Stimulated activated naive CD4-positive, alpha-beta T cell treated with Interleukin-2 at 50 U/mL for 16 hours (primary cell): ENCODE data around the gene OAF.

Experiments
- DNase-seq: peaks from one replicate; lab custom pipeline; 2025; lab: John Stamatoyannopoulos, UW

The OAF gene

DNA sequence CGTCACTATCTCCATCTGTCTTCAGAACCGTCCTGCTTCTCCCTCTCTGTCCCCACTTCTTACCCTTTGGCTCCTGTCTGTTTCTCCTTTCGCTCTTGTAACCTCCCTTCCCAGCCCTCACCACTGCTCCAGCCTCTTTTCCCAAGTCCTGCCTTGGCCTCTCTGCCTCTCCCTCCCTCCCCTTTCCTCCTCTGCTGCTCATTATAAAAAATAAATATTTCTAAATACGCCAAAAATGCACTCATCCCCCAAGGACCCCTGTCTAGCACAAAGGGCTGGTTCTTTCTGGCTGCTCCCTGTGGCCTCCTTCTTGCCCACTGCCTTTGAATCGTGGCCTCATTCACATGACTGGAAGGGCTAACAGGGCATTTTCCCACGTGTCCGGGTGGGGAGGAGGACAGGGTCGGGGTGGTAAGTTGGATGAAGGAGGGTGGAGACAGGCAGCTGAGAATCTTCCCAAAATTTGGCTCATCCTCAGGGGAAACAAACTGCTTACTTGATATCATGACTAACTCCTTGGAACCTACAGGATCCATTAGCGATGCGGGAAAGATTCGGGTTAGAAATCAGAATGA lies 26.4 kb upstream of the OAF start:
- DNase-seq = no peak

DNA sequence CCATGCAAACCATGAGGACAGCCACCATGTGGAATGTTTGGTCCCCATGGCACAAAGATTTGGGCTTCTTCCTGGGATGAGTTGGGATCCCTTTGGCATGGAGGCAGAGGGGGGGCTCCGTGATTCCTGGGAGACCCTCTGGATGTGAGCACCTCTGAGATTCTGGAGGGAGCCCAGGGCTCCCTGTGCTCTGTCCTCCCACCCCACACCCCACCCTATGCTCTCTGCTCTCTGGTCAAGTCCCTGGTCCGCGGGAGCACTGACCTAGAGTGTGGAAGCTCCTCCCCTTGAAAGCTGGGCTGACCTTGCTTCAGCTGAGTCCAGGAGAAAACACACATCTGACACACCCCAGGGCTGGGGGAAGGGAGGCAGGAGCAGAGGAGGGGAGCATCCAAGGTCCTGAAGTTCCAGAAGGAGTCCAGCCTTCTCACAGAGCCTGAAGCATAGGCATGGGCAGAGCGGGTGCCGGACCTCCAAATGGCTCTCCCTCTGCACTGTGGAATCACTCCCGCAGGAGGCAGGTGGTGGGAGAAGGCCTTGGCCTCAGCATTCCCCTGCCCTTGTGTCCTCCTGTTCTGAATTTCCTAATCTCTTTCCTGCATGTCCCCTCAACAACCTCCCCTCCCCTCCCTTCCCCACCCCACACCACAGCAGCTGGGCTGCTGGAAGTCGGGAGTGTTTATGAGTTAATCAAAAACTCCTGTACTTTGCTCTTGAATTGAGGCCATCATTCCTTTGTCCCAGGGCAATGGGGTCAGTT lies 25.7 kb upstream of the OAF start:
- no peak for DNase-seq

DNA sequence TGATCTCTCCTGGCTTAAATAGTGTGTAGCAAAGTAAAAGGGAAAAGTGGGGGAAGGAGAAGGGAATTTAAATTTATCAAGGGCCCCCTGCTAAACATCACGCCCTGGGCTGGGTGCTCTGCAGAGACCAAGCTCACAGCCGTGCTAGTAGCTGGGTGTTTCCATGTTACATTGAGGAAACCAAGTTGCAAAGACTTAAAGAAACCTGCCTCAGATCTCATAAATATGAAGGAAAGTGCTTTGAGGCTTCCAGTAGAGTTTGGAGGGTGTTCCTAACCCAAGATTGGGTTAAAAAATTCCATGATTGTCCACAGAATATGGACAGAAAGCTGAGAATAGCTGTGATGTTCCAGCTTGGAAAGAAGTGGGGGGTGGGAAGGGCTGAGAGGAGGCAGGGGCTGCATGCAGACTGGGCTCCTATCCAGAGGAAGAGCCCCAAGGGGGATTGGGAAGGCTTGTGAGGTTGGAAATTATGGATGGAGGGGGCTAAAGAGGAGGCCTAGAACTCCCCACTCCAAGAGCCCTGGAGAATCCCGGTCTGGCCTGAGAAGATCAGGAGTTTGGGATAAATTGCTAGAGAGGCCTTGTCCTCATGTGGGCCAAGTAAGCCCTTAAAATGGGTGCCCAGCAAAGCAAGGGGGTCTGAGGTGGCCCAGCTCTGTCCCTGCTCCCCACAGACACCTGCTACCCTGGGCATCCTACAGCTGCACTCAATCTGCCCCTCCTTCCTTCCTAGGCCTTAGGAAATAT lies 25.0 kb upstream of the OAF start:
- DNase-seq = no peak

DNA sequence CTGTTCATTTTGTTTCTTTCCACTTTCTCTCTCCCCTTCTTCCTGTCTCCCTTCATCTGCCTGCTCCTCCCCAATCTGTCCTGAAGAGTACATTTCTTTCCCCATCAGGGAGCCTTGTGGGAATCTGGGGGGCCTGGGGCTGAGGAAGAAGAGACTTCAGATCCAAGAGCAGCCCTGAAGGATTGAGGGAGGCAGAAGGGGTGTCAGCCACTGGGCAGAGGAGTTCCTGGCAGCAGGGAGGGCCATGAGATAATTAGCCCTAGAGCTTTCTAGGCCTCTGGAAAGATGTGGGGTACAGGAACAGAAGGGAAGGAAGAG lies 24.4 kb upstream of the OAF start:
- DNase-seq = no peak

DNA sequence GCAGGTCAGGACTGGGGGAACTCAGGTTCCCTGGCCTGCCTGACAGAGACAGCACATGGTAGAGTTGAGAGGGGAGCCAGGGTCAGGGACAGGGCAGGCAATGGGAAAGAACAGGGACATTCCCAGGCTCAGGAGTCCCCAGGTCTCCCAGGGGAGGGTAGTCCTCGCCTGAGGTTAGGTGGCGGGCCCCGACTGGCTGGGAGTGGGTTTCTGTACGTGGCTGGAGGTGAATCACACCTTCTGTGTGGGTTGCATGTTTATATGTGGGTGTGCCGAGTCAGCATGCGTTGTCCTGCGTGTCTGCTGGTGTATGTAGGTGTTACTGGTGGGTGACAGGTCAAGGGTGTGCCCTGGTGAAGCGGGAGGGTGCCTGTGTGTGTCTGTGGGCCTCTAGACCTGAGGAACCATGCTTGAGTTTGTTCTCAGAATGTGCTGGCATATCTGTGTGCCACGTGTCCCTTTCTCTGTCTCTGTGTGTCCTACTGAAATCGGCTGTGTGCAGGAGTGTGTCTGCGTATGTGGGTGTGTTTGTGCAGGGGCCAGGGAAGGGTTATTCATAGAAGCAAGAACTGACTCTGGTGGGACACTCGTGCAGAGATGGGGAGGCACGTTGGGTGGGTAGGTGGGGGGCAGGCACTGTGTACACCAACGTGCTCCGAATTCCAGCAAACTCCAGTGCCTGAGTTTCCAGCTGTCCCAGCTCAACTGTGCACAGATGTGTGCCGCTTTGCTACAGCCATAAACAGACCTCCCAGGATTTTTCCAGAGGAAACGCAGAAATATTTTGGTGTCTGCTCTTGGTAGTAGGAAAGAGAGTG lies 23.8 kb upstream of the OAF start:
- peak; percentile 15 for DNase-seq

DNA sequence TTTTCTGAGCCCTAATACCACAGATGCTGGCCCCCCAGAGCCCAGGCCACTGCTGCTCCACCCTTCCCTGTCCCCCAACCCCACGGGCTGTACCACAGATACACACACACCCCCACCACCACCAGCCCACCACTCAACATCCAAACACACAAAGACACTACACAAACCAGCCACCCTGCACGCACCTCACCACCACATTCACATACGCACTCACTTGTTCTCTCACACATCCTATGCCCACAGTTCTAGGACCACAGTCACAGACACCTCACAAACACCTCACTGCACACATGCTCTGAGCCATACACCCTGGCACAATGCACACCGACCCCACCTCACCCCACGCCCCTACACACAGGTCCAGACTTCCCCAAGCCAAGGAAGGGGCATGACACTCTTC lies 22.5 kb upstream of the OAF start:
- no peak for DNase-seq

DNA sequence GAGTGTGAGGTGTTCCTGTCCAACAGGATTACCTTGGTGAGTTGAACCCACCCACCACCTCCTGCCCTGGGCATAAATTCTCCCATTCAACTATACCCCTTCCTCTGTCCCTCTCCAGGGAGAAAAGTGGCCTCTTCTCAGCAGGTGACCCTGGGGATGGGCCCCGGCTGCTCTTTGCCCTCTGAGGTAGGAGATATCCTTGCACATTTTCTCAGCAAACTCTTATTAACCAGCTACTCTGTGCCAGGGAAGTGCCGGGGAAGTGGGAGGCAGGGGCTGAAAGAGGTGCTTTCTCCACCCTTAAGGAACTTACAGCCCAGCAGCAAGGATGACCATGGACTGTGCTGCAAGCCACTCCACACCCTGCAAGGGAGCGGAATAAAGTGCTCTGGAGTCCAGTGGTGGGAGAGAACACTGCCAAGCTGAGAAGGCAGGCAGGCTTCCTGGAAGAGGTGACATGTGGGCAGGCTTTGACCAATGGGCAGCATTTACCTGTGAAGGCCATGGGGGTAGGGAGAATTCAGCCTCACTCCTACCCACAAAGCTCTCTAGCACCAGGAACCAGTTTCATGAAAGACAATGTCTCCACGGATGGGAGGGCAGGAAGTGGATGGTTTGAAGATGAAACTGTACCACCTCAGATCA lies 21.9 kb upstream of the OAF start:
- DNase-seq = no peak

DNA sequence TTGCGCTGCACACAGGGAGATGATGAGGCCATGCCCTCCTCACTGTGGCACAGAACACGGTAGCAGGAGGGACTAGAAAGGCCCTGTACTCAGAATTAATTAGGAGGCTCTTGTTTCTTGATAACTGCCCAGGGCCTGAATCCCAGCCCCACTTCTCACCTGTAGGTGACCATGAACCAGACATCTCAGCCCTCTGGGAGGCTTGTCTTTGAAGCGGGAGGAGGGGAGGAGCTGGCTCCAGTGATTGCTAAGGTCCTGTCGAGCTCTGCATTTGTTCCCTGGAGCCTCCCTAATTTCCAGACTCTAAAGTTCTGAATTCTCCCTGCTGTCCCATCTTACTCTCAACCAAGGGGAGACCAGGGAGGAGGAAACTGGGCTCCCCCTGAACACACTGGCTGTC lies 19.8 kb upstream of the OAF start:
- DNase-seq = no peak

DNA sequence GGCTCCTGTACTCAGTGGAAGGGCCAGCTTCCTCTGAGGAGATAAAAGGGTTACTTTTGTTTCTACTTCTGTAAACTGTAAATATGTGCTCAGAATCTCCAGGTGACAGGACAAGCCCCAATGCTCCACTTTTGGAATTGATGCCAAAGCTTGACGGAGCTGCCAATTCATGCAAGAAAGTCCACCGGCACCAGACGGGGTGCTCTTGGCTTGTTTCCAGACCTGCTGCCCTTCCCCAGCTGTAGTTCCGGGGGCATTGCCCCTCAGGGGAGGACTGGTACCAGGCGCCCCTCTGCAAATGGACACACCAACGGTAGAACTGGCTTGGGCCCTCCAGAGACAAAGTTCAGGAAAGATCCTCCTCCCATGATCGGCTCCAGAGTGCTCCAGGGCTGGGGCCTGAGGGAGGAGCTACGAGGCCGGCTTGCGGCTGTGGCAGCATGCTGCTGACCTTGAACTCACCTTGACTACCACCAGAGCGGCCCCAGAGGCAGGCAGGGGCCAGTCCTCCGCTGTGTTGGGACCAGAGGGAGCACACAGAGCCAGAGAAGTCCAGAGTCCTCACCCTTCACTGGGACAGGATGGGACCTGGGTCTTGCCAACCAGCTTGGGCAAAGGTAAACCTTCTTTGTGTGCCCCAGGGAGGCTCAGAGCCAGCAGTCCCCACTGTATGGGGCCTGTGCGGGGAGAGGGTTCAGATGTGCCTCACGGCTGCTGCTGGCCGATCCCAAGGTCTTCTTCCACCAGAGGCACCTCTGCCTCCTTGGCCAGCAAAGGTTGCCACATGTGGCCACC lies 17.8 kb upstream of the OAF start:
- DNase-seq = no peak

DNA sequence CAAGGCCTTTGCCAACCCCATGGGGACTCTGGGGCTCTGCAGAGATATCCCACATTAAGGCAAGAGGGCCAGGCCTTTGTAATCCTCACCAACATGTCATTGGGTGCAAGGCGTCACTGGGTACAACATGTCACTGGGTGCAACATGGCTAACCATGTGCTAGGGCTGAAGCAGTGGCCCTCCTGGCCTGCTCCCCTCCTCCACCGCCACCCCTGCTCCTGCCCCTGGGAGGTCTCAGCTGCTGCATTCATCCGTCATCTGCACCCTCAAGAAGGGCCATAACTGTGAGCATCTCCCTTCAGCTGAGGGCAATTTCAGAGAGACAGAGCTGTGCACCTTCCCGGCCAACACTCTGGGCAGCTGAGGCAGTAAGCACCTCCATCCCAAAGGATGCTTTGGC lies 16.7 kb upstream of the OAF start:
- DNase-seq = no peak

DNA sequence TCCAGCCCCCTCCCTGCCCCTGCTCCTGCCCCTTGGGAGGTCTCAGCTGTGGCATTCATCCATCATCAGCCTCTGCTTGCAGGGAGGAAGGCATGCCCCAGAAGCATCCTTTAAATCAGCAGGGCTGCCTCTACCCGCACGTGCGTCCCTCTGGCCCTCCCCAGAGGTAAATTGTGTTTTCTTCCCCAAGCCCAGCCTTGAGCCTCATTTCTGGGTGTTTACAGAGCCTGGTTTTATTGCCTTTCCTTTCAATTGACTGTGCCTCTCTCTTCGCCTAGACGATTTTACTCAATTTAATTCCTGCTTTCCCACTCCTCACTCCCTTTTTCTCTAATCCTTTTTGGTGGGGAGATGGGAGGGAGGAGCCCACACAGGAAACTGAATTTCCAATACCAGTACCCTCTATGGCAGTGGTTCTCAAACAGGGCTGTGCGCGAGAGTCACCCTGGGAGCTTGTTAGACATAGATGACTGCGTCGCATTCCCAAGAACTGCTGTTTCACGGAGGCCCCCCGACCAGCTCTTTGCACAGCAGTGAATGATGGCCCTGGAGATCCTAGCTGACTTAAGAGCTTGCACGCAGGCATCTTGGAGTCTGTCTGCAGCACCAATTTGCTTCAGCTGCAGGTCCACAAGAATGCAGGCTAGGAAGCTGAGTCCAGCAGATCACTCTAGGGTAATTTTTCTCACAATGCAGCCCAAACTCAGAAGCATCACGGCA lies 15.1 kb upstream of the OAF start:
- DNase-seq = no peak

DNA sequence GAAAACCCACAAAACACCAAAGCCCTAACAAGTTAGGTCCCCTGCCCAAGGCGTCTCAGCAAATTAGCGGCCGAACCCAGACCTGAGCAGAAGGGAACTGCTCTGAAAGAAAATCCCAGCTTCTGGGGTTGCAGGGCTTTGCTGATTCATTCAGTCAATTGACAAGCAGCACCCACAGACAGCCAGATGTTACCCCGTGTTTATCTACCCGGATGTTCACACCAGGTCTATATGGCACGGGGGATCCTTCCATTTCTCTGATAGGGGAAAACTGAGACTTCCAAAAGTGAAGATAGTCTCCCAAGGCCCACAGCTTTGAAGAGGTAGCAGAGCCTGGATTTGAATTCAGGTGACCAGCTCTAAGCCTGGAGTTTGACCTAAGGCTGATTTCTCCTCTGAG lies 14.0 kb upstream of the OAF start:
- DNase-seq = no peak

DNA sequence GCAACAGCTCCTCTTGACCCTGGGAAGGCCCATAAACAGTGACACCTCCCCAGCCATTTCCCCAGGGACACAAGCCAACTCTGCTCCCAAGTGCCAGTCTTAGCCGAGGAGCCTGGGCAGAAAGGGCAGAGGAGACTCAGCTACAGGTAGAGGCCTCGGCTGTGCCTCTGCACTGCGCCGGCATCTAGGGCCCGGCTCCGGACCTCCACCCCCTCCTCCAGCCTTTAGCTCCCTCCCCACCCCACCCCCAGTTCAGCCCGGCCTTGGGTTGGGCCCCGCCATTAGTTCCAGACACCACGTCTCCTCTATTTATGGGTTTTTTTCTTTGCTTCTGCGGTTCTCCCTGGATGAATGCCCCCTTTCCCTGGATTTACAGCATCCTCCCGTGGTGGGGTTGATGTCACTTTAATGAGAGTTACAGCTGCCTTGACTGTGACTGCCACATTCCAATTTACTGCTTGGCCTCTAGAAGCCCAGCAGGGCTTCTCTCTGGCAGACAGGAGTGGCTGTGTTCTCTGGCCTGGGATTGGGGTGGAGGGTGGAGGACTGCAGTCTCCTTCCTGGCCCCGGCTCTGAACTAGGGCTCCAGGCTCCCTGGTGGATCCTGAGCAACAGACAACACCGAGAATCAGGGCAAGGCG lies 13.5 kb upstream of the OAF start:
- DNase-seq = no peak

DNA sequence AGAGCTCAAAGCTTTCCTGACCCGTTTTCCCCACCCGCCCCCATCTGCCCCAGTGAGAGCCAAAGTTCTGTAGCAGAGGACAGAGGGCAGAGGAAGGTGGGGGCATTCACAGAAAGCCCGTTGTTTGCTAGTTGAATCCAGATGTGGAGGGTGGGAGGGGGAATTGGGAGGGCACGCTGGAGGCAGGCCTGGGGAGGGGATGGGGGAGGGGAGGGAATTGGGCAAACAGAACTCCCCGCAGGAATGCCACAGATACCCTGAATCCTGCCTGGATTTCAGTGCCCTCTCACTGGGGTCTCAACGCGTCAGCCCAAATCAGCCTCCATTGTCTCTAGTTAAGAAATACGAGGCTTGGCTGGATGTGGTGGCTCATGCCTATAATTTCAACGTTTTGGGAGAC lies 12.9 kb upstream of the OAF start:
- DNase-seq = no peak

DNA sequence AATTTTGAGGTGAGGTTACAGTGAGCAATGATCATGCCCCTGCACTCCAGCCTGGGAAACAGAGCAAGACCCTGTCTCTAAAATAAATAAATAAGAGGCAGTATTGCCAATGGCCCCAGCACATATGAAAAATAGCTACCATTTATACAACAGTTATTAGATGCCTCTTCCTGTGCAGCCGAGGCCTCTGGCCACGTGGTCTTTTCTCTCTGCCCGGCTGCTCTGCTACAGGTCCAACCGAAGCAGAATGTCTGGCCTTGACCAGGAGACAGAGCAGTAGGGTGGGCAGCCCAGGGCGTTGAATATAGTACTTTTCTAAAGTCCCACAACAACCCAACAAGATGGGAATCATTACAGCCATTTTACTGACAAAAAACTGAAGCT lies 12.4 kb upstream of the OAF start:
- DNase-seq = no peak

DNA sequence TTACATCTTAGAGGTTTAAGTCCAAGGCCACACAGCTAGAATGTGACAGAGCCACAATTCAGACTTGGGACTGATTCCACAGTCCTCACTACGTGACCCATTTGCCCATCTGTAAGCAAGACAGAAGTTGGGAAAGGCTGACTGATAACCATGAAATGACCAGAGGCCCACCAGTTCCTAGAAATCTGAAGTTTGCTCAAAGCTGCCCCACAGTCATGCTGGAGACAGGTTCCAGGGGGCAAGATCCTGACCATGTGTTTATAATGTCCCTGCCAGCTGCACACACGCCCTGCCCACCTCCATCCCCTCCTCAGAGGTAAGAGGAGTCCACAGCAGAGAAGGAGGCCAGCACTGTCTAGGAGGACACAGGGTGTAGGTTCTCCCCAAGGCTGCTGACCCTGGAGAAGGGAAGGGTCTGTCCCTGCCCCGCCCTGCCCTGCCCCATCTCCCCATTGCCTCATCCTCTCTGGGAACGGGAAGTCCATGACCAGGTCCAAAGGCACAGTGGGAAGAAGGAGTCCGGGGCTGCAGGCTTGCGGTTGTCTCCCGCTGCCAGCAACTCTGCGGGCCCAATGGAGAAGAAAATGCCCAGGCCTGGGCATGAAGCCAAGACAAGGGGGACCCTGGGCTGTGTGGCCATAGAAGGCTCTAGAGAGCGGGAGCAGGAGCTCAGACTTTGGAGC lies 11.9 kb upstream of the OAF start:
- DNase-seq = no peak

DNA sequence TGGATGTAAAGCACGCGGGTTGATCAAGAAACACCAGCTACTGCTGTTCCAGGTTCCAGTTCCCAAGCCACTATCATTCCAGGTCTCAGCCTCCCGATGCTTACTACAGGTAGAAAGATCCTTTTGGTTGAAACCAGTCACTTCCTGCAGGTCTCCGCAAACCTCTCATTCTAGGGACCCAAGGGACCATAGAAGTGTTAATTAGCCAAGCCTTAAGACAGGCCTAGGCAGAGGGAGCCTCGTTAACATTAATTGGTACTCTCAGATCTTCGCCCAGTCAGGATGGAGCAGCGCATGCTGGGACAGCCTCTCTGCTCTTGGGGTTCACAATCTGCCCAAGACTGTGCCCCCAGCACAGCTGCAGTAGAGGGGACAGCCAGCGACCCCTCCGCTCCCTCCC lies 11.2 kb upstream of the OAF start:
- DNase-seq = no peak

DNA sequence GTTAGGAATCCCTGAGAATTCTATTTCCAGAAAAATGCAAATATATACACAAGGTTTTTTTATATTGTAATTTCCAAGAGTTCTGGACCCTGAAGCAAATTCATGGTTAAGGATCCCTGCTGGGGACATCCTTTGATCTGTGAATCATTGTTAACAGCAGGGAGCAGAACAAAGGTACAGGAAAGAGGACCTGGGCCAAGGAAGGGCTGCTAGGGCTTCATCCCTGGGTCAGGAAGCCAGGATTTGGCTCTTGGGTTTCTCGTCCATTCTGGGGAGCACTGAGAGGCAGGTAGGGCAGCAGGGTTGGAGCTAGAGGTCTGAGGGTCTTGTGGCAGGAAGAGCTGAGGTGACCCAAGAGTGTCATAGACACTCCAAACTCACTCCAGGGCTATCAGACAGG lies 10.2 kb upstream of the OAF start:
- DNase-seq = no peak

DNA sequence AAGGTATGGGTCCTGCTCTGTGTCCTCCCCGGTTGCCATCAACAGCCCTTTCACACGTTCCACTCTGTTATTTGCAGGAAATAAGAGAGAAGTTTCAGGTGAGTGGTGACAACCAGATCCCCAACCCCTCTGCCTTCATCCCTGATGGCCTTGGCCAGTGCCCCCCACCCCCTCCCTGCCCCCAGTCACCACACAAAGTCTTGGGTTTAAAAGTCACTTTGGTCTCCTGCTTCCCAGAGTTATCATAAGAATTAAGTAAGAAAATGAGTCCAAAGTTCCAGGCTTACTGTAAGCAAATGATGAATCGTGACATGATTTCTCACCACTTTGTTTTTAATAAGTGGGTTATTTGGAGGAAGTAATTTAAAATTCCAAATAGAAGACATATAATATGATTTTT lies 9.2 kb upstream of the OAF start:
- no peak for DNase-seq

DNA sequence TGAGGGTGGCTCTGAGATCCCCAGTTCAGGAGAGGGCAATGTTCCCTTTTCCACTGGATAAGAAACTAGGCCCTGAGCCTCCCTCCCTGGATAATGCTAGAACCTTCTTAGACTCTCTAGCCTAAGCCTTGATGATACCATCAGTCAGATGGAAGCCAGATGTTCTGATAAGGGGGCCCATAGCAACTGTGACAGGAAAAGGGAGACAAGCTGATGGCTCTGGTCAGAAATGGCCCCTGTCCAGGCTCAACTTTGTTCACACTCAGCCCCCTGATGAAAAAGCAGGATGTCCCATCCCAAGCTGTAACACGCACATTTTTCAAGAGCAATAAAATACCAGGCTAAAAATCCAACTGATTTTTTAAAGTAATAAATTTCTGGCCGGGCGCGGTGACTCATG lies 7.2 kb upstream of the OAF start:
- DNase-seq = no peak
